ENCODE results near the gene LDB2.

The LDB2 gene

GRCh38 chr4:16583764-16584163, 314.7 kb downstream of the LDB2 start:
- Histone ChIP-seq H3K4me1 (ENCODE audit: insufficient read depth, low read length, poor library complexity, severe bottlenecking) (no peaks in the 10 kb centered on the region), H3K27me3 (ENCODE audit: insufficient read depth, low read length, poor library complexity, severe bottlenecking) (no peaks in the 10 kb centered on the region), H3K79me2 (ENCODE audit: insufficient read depth, low read length) (no peaks in the 10 kb centered on the region), H3K9me2 (replicated peaks; ENCODE audit: low read depth, low read length) (no peaks in the 10 kb centered on the region), H4K20me1 (ENCODE audit: insufficient read depth, low read length, poor library complexity, severe bottlenecking) (no peaks in the 10 kb centered on the region), H3K4me2 (ENCODE audit: low read depth, low read length, poor library complexity, severe bottlenecking) (no peak overlapping the region), H3F3A (ENCODE audit: low read depth) (no peaks in the 10 kb centered on the region), H3K9ac (ENCODE audit: low read depth, low read length, poor library complexity, severe bottlenecking) (no peak overlapping the region), H2AFZ (ENCODE audit: low read length) (no peak overlapping the region), H3K4me3 (ENCODE audit: low read length, poor library complexity, severe bottlenecking) (no peak overlapping the region), H3K36me3 (ENCODE audit: insufficient read depth, low read length) (no peaks in the 10 kb centered on the region), H3K9me3 (ENCODE audit: insufficient read depth, low read depth, low read length) (no peaks in the 10 kb centered on the region)
- TF ChIP-seq CTCF (conservative IDR thresholded peaks at IDR 0.05; ENCODE audit: low read length) = no peak

GRCh38 chr4:16582526-16582925, 315.9 kb downstream of the LDB2 start:
- Histone ChIP-seq H3K4me2 (ENCODE audit: low read depth, low read length, poor library complexity, severe bottlenecking) (no peak overlapping the region), H3K27me3 (ENCODE audit: insufficient read depth, low read length, poor library complexity, severe bottlenecking) (no peaks in the 10 kb centered on the region), H3K79me2 (ENCODE audit: insufficient read depth, low read length) (no peaks in the 10 kb centered on the region), H3K4me1 (ENCODE audit: insufficient read depth, low read length, poor library complexity, severe bottlenecking) (no peaks in the 10 kb centered on the region), H3K36me3 (ENCODE audit: insufficient read depth, low read length) (no peaks in the 10 kb centered on the region), H3K4me3 (ENCODE audit: low read length, poor library complexity, severe bottlenecking) (no peak overlapping the region), H2AFZ (ENCODE audit: low read length) (no peak overlapping the region), H3K9me3 (ENCODE audit: insufficient read depth, low read depth, low read length) (no peaks in the 10 kb centered on the region), H4K20me1 (ENCODE audit: insufficient read depth, low read length, poor library complexity, severe bottlenecking) (no peaks in the 10 kb centered on the region), H3K9ac (ENCODE audit: low read depth, low read length, poor library complexity, severe bottlenecking) (no peak overlapping the region), H3F3A (ENCODE audit: low read depth) (no peaks in the 10 kb centered on the region), H3K9me2 (replicated peaks; ENCODE audit: low read depth, low read length) (no peaks in the 10 kb centered on the region)
- no peak for TF ChIP-seq EZH2phosphoT487 (IDR thresholded peaks at IDR 0.05; ENCODE audit: borderline replicate concordance)
- TF ChIP-seq CTCF (conservative IDR thresholded peaks at IDR 0.05; ENCODE audit: low read length) = 0 out of 2 replicates have a peak, but pooled peaks have one; percentile 16

- H3F3A ChIP-seq (ENCODE audit: low read depth) = no peaks in the 10 kb centered on the region
- no peak overlapping the region for H3K4me2 ChIP-seq (ENCODE audit: low read depth, low read length, poor library complexity, severe bottlenecking)
- no peak overlapping the region for H2AFZ ChIP-seq (ENCODE audit: low read length)
- H3K9me2 ChIP-seq (replicated peaks; ENCODE audit: low read depth, low read length) = no peaks in the 10 kb centered on the region
- H3K4me1 ChIP-seq (ENCODE audit: insufficient read depth, low read length, poor library complexity, severe bottlenecking) = no peaks in the 10 kb centered on the region
- H3K9me3 ChIP-seq (ENCODE audit: insufficient read depth, low read depth, low read length) = no peaks in the 10 kb centered on the region
- no peaks in the 10 kb centered on the region for H4K20me1 ChIP-seq (ENCODE audit: insufficient read depth, low read length, poor library complexity, severe bottlenecking)
- H3K27me3 ChIP-seq (ENCODE audit: insufficient read depth, low read length, poor library complexity, severe bottlenecking) = no peaks in the 10 kb centered on the region
- H3K36me3 ChIP-seq (ENCODE audit: insufficient read depth, low read length) = no peaks in the 10 kb centered on the region
- H3K79me2 ChIP-seq (ENCODE audit: insufficient read depth, low read length) = no peaks in the 10 kb centered on the region
- no peak overlapping the region for H3K4me3 ChIP-seq (ENCODE audit: low read length, poor library complexity, severe bottlenecking)
- no peak overlapping the region for H3K9ac ChIP-seq (ENCODE audit: low read depth, low read length, poor library complexity, severe bottlenecking)
- TF ChIP-seq CTCF (conservative IDR thresholded peaks at IDR 0.05; ENCODE audit: low read length) (no peak), EZH2phosphoT487 (IDR thresholded peaks at IDR 0.05; ENCODE audit: borderline replicate concordance) (no peak)
These were observed 316.4 kb downstream of the LDB2 start for GRCh38 chr4:16582036-16582435.

Measured in Loucy (cell line).